ENCODE measurements around the gene EYA4.

GRCh38 chr6:133245422-133245903 lies 4.3 kb downstream of the EYA4 start:
- TF ChIP-seq CTCF (IDR thresholded peaks at IDR 0.05) (no peak), EP300 (IDR thresholded peaks at IDR 0.05) (no peak), POLR2A (IDR thresholded peaks at IDR 0.05) (no peak), POLR2AphosphoS5 (IDR thresholded peaks at IDR 0.05) (no peak)
